Bronchial epithelial cell (primary cell): ENCODE measurements around the gene CELF4. TPM values are rescaled to one million over a fixed set of nuclear protein-coding genes. Genes with fewer than 3 reads are reported as not detected.

Source experiments
- DNase-seq: peaks from one replicate; pipeline ENCODE4 v3.0.0-alpha.2; 2010; ENCODE audit warnings: low read depth
- FAIRE-seq: peaks from 2 replicates; lab custom pipeline; 2011; peaks lifted over from hg19 to GRCh38; lab: Jason Lieb, UNC
- H3K27me3 ChIP-seq: 2 replicates; pipeline ENCODE4 v1.5.1; 2011; ENCODE audit warnings: low read length; ENCODE audit not compliant: control insufficient read depth, insufficient read depth
- H3K36me3 ChIP-seq: 2 replicates; pipeline ENCODE4 v1.5.1; 2011; ENCODE audit warnings: low read length; ENCODE audit not compliant: control insufficient read depth, insufficient read depth
- H3K4me3 ChIP-seq: 2 replicates; pipeline ENCODE4 v1.5.1; 2011; ENCODE audit warnings: mild to moderate bottlenecking, low read depth, low read length, control low read depth
- total RNA-seq: library from RNA; depleted of rRNA; stranded (reverse); fragments of >200 nt; gene quantifications from 2 replicates; pipeline ENCODE4 v1.2.1, GENCODE V29; 2014
- TF ChIP-seq, protein P1 (sequence below): IDR thresholded peaks from 2 replicates; pipeline ENCODE4 v1.5.1; 2011; ENCODE audit warnings: mild to moderate bottlenecking, moderate library complexity, low read length, control low read depth, inconsistent platforms; ENCODE audit not compliant: insufficient read depth, severe bottlenecking

Gene CELF4
- total RNA-seq, 1 donor from 2014 or later = not detected

DNA sequence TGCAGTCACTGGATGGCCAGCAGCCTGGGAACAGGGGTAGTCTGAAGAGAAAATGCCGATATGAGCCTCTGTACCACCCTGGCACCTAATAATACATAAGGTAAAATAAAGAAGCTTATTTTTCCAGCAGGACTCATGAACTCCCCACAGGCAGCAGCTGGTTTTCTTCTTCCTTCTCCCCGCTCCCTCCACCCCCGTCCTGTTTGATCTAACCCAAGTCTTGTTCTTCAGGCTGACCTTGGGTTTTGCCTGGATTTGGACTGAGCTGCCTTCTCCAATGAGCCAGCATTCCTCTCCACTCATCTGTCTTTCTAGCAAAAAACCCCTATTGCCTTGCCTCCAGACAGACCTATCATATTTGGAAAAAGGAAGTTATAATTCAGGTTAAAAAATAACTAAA is 111.8 kb downstream of the CELF4 start:
- no peaks in the 10 kb centered on the region for H3K27me3 ChIP-seq
- H3K4me3 ChIP-seq = no peak overlapping the region
- TF ChIP-seq, protein P1, sequence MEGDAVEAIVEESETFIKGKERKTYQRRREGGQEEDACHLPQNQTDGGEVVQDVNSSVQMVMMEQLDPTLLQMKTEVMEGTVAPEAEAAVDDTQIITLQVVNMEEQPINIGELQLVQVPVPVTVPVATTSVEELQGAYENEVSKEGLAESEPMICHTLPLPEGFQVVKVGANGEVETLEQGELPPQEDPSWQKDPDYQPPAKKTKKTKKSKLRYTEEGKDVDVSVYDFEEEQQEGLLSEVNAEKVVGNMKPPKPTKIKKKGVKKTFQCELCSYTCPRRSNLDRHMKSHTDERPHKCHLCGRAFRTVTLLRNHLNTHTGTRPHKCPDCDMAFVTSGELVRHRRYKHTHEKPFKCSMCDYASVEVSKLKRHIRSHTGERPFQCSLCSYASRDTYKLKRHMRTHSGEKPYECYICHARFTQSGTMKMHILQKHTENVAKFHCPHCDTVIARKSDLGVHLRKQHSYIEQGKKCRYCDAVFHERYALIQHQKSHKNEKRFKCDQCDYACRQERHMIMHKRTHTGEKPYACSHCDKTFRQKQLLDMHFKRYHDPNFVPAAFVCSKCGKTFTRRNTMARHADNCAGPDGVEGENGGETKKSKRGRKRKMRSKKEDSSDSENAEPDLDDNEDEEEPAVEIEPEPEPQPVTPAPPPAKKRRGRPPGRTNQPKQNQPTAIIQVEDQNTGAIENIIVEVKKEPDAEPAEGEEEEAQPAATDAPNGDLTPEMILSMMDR = no peak
- FAIRE-seq (no peak), DNase-seq (no peak)
- H3K36me3 ChIP-seq = no peaks in the 10 kb centered on the region

DNA sequence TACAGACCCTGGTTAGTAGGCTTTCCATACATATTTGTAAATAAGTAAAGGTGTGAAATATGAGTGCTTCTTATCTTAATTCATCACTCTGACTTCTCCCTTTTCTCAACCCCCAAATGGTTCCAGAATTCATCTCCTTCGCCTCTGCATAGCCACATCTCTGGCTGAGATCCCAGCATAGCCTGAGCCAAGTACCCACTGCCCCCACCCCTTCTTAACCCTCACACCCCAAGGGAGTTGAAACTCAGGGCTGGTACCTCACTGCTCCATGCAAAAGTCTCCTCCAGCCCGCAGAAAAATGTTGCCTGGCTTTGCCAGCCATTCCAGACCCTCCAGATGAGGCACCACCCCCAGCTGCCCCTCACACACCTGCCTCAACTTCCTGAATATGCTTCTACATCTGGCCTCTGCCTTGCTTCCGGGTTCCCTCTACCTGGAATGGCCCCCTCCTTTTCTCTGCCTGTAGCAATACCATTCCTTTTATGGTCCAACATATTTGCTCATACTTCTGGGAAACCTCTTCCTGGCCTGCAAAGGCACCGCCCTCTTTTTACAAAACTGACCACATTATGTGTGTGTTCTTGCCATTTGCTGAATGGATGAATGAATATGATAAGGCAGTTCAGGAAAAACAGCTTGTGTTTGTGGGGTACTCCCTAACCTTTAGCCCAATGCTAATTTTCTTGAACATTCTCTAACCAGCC is 112.8 kb downstream of the CELF4 start:
- H3K4me3 ChIP-seq = no peak overlapping the region
- H3K36me3 ChIP-seq = no peaks in the 10 kb centered on the region
- H3K27me3 ChIP-seq = no peaks in the 10 kb centered on the region
- TF ChIP-seq, protein P1 = no peak
- peak; percentile 72 for DNase-seq
- FAIRE-seq = no peak

DNA sequence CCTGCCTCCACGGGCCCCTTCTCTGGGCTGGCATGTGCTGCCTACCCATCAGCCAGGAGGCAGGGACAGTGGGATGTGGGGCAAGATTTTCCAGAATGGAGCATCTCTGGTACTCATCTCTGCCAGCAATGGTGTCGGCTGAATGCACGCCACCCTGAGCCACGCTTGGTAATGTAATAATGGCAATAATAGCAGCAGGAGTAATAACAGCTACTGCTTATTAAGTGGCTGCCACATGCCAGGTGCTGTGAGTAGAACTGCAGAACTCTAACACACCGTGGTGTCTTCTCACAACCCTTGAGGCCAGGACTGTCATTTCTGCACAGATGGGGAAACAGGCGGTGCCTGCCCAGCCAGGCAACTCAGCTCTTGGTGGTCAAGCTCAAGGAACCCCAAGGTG is 113.6 kb downstream of the CELF4 start:
- Histone ChIP-seq H3K36me3 (no peaks in the 10 kb centered on the region), H3K4me3 (no peak overlapping the region), H3K27me3 (no peaks in the 10 kb centered on the region)
- TF ChIP-seq, protein P1 = no peak
- FAIRE-seq (no peak), DNase-seq (no peak)

DNA sequence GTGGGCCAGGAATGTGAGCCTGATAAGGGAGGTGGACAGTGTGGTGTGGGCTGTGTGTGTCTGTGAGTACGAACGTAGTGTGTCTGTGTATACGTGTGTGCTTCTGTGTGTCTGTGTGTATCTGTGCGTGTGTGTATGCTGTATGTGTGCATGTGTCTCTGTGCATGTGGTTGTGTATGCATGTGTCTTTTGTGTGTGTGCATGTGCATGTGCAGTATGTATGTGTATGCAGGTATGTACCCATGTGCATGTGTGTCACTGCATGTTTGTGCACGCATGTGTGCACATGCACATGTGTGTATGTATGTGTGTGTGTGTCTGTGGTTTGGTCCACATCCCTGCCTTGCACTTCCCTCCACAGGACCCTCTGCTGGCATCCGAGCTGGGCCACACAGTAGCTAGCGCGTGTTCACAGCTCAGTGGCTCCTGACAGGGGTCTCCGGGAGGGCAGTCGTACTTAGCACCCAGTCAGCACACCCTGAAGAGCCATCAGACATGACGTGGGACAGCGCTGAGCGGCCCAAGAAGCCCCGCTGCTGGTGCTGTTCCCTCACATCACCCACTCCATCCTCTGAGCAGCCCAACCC is 114.3 kb downstream of the CELF4 start:
- DNase-seq (no peak), FAIRE-seq (peak; percentile 94)
- TF ChIP-seq, protein P1 = no peak
- Histone ChIP-seq H3K36me3 (no peaks in the 10 kb centered on the region), H3K27me3 (no peaks in the 10 kb centered on the region), H3K4me3 (no peak overlapping the region)

DNA sequence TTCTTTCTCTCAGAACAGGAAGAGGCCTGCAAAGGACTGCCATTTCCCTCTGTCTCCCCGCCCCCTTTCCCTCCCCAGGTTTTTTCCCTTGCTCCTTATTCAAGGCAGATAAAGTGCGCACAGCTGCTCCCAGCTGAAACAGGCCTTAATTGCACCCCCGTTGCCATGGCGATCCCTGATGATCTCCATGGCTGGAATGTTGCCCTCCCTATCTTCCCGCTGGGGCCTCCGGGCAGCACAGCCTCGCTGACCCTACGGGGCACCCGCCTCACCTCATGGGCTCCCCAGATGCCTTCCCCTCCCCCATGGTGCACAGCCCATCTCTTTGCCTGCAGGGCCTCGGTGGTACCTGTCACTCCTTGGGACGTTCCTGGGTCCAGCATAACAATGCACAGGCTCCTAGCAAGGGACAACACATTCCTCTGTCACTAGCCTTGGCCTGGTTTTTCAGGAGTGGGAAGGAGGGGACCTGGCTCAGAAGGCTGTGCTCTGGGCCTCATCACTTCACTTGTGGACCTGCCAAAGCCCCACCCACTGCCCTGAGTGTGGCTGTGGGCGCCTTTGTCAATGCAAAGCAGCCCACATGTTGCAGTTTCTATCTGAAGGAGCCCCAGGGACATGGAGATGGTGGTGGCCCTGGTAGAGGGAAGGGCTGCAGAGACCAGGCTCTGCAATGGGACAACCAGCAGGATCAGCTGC is 115.0 kb downstream of the CELF4 start:
- no peak for FAIRE-seq
- no peaks in the 10 kb centered on the region for H3K36me3 ChIP-seq
- no peak overlapping the region for H3K4me3 ChIP-seq
- H3K27me3 ChIP-seq = no peaks in the 10 kb centered on the region
- no peak for DNase-seq
- TF ChIP-seq, protein P1 = no peak
